D721Med (cell line): ENCODE measurements around the gene UTP18.

Experiments
- DNase-seq: peaks from one replicate; pipeline ENCODE4 v3.0.0; 2011; ENCODE audit warnings: low spot score; ENCODE audit not compliant: insufficient read length
- FAIRE-seq: peaks from 2 replicates; lab custom pipeline; 2011; peaks lifted over from hg19 to GRCh38; lab: Jason Lieb, UNC
- TF ChIP-seq, protein P1 (sequence below): IDR thresholded peaks from 2 replicates; pipeline ENCODE4 v1.5.1; 2012; ENCODE audit warnings: mild to moderate bottlenecking, control low read depth; ENCODE audit not compliant: insufficient read depth; ENCODE audit errors: missing control alignments

Gene UTP18

GRCh38 chr17:51229889-51230288, 30.5 kb upstream of the UTP18 start:
- TF ChIP-seq, protein P1, sequence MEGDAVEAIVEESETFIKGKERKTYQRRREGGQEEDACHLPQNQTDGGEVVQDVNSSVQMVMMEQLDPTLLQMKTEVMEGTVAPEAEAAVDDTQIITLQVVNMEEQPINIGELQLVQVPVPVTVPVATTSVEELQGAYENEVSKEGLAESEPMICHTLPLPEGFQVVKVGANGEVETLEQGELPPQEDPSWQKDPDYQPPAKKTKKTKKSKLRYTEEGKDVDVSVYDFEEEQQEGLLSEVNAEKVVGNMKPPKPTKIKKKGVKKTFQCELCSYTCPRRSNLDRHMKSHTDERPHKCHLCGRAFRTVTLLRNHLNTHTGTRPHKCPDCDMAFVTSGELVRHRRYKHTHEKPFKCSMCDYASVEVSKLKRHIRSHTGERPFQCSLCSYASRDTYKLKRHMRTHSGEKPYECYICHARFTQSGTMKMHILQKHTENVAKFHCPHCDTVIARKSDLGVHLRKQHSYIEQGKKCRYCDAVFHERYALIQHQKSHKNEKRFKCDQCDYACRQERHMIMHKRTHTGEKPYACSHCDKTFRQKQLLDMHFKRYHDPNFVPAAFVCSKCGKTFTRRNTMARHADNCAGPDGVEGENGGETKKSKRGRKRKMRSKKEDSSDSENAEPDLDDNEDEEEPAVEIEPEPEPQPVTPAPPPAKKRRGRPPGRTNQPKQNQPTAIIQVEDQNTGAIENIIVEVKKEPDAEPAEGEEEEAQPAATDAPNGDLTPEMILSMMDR: no peak
- no peak for FAIRE-seq
- DNase-seq: no peak

- no peak for FAIRE-seq
- DNase-seq: no peak
- TF ChIP-seq, protein P1: no peak
These were observed 30.0 kb upstream of the UTP18 start for GRCh38 chr17:51230306-51230705.

- TF ChIP-seq, protein P1: no peak
- FAIRE-seq: no peak
- no peak for DNase-seq
These were observed 28.3 kb upstream of the UTP18 start for GRCh38 chr17:51231999-51232398.

- DNase-seq: no peak
- TF ChIP-seq, protein P1: no peak
- no peak for FAIRE-seq
These were observed 26.2 kb upstream of the UTP18 start for GRCh38 chr17:51234162-51234561.

DNA sequence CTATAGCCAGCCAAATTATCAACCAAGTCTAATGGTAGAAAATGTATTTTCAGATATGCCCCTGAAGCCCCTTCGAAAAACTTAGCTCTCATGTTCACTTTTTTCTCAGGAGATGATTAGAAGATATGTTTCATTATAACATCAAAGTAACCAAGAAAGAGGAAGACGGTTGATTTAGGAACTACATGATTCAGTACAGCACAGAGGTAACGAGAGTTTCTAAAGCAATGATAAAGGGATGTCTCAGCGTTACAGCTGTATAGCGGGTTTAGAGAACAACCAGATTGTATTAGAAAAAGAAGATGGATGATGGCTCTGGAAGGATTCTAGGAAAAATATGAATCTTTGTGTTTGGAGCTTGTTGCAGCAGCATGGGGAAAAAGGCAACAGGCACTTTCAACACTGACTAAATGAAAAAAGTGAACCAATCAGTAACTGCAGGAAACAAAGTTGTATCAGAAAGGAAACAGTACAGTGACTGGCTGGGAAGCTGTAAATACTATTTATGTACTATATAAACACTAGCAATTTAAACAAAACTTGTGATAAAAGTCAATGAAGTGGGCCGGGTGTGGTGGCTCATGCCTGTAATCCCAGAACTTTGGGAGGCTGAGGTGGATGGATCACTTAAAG, 22.0 kb upstream of the UTP18 start:
- FAIRE-seq (no peak), DNase-seq (no peak)
- TF ChIP-seq, protein P1: no peak

DNA sequence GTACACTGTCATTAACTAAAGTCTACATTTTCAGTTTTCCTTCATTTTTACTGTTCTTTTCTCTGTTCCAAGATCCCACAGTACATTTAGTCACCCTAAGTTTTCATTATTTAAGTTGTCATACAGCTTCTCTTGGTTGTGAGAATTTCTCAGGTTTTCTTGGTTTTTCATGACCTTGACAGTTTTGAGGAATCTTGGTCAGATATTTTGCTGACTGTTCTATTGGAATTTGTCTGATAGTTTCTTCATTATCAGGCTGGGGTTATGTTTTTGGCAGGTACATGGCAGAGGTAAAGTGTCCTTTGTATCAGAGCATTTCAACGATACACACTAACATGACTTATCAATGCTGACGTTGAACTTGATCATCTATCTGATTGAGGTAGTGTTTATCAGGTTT, 20.1 kb upstream of the UTP18 start:
- TF ChIP-seq, protein P1: no peak
- FAIRE-seq (no peak), DNase-seq (no peak)

DNA sequence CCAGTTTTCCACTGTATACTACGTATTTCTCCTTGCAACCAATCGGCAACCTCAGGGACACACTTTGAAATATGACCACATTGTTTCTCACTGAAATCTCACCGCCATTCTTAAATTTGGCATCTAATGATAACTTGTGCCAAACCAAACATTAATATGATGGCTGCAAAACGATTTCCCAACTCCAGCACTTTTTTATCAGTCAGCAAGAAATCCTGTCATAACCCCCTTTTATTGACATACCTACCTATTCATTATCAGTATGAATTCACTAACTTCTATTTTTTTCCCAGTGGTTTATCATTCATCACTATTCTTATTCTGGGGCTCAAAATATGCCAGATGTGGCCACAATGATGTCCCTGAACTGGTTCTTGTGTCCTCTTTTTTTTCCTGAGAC, 16.3 kb upstream of the UTP18 start:
- FAIRE-seq (no peak), DNase-seq (no peak)
- TF ChIP-seq, protein P1: no peak
